ENCODE data around the gene SNED1.

- no peak for TF ChIP-seq BCLAF1 (IDR thresholded peaks at IDR 0.05; ENCODE audit: borderline replicate concordance in 1 of 2, control insufficient read depth in 1 of 2, low read depth in 2 of 2, low read length in 1 of 2)
- no peak for TF ChIP-seq MAFG (tag; conservative IDR thresholded peaks at IDR 0.05)
- TF ChIP-seq CHD1 (IDR thresholded peaks at IDR 0.05; ENCODE audit: low read length): no peak
- TF ChIP-seq SETDB1 (IDR thresholded peaks at IDR 0.05; ENCODE audit: low read length): no peak
- TF ChIP-seq POLR2AphosphoS2 (IDR thresholded peaks at IDR 0.05; ENCODE audit: low read length): no peak
- no peak for TF ChIP-seq PTRF (tag; IDR thresholded peaks at IDR 0.05)
- no peak for TF ChIP-seq MXI1 (IDR thresholded peaks at IDR 0.05; ENCODE audit: low read depth, low read length)
- no peak for TF ChIP-seq KAT2B (IDR thresholded peaks at IDR 0.05; ENCODE audit: low read depth, low read length)
- TF ChIP-seq, protein P1, sequence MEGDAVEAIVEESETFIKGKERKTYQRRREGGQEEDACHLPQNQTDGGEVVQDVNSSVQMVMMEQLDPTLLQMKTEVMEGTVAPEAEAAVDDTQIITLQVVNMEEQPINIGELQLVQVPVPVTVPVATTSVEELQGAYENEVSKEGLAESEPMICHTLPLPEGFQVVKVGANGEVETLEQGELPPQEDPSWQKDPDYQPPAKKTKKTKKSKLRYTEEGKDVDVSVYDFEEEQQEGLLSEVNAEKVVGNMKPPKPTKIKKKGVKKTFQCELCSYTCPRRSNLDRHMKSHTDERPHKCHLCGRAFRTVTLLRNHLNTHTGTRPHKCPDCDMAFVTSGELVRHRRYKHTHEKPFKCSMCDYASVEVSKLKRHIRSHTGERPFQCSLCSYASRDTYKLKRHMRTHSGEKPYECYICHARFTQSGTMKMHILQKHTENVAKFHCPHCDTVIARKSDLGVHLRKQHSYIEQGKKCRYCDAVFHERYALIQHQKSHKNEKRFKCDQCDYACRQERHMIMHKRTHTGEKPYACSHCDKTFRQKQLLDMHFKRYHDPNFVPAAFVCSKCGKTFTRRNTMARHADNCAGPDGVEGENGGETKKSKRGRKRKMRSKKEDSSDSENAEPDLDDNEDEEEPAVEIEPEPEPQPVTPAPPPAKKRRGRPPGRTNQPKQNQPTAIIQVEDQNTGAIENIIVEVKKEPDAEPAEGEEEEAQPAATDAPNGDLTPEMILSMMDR (IDR thresholded peaks at IDR 0.05 in 2 of 3, conservative IDR thresholded peaks at IDR 0.05 in 1 of 3; ENCODE audit: insufficient read depth in 2 of 3, low read depth in 1 of 3, low read length in 3 of 3): no peak
- no peak for TF ChIP-seq ESRRA (IDR thresholded peaks at IDR 0.05; ENCODE audit: borderline replicate concordance, low read depth)
- no peak for TF ChIP-seq RFX5 (IDR thresholded peaks at IDR 0.05; ENCODE audit: low read depth, low read length)
- no peak for TF ChIP-seq MEF2A (IDR thresholded peaks at IDR 0.05; ENCODE audit: control insufficient read depth, low read depth, low read length)
Observed at GRCh38 chr2:240952496-240953246, 45.7 kb upstream of the SNED1 start.
